ENCODE data around the gene IGLL1.

- peak; percentile 79 to 98 (median 96) for TF ChIP-seq CTCF (IDR thresholded peaks at IDR 0.05)
- no peak for TF ChIP-seq POLR2A (IDR thresholded peaks at IDR 0.05)
These were observed 40.8 kb downstream of the IGLL1 start for GRCh38 chr22:23539135-23539838.

Data from adrenal gland (tissue), 5 donors.